Activated naive CD4-positive, alpha-beta T cell treated with anti-CD3 and anti-CD28 coated beads, Interleukin-2, amount 50 U/mL, for 72 hours (primary cell): Measurements from ENCODE around the gene ZGPAT. TPM values are rescaled to one million over a fixed set of nuclear protein-coding genes. Genes with fewer than 3 reads are reported as not detected.

Experiments used
- total RNA-seq, 2 donors: library from RNA; stranded (reverse); gene quantifications; one replicate each; pipeline ENCODE4 v1.2.3, GENCODE V29; 2022

ZGPAT gene
- total RNA-seq, 2 donors from 2014 or later = 12.5 to 24.0 TPM

Other genes starting within 250 kb of the ZGPAT start
- under 1 TPM in 1 of 2 donors, not detected in 1; 0.33 TPM for gene KCNQ2, start 235.4 kb upstream of the ZGPAT start, total RNA-seq
- 1 to 10 TPM in 1 of 2 donors, under 1 TPM in 1; 0.14 to 3.1 TPM for gene EEF1A2, start 209.0 kb upstream of the ZGPAT start, total RNA-seq
- gene PPDPF, start 187.3 kb upstream of the ZGPAT start, total RNA-seq = 100 to 1,000 TPM in 1 of 2 donors, 10 to 100 TPM in 1; 60.7 to 117 TPM
- under 1 TPM; 0.54 to 0.57 TPM for gene PTK6, start 170.7 kb upstream of the ZGPAT start, total RNA-seq
- gene SRMS, start 160.3 kb upstream of the ZGPAT start, total RNA-seq = not detected
- gene FNDC11, start 153.9 kb upstream of the ZGPAT start, total RNA-seq = under 1 TPM in 1 of 2 donors, not detected in 1; 0.10 TPM
- 10 to 100 TPM in 1 of 2 donors, 1 to 10 TPM in 1; 3.1 to 28.8 TPM for gene HELZ2, start 133.8 kb upstream of the ZGPAT start, total RNA-seq
- 10 to 100 TPM; 11.3 to 24.0 TPM for gene GMEB2, start 80.9 kb upstream of the ZGPAT start, total RNA-seq
- gene STMN3, start 54.6 kb upstream of the ZGPAT start, total RNA-seq = 10 to 100 TPM; 13.8 to 19.5 TPM
- gene RTEL1, start 49.7 kb upstream of the ZGPAT start, total RNA-seq = 10 to 100 TPM; 45.7 to 51.4 TPM
- gene TNFRSF6B, start 11.4 kb upstream of the ZGPAT start, total RNA-seq = not detected
- gene ARFRP1, start 63 bp upstream of the ZGPAT start, total RNA-seq = 10 to 100 TPM; 36.1 to 53.4 TPM
- gene LIME1, start 28.6 kb downstream of the ZGPAT start, total RNA-seq = 10 to 100 TPM in 1 of 2 donors, 1 to 10 TPM in 1; 6.3 to 18.2 TPM
- gene SLC2A4RG, start 31.7 kb downstream of the ZGPAT start, total RNA-seq = 10 to 100 TPM; 24.7 to 37.2 TPM
- gene ZBTB46, start 123.2 kb downstream of the ZGPAT start, total RNA-seq = 1 to 10 TPM in 1 of 2 donors, under 1 TPM in 1; 0.39 to 1.2 TPM
- gene ABHD16B, start 153.5 kb downstream of the ZGPAT start, total RNA-seq = not detected
- gene TPD52L2, start 157.2 kb downstream of the ZGPAT start, total RNA-seq = 10 to 100 TPM; 31.3 to 62.1 TPM
- gene DNAJC5, start 187.1 kb downstream of the ZGPAT start, total RNA-seq = 10 to 100 TPM; 30.7 to 41.9 TPM
- 10 to 100 TPM; 21.3 to 32.7 TPM for gene UCKL1, start 248.4 kb downstream of the ZGPAT start, total RNA-seq